Fibroblast of lung (primary cell): Measurements from ENCODE around the gene DDA1. TPM values are rescaled to one million over a fixed set of nuclear protein-coding genes. Genes with fewer than 3 reads are reported as not detected.

Experiments
- DNase-seq, 2 donors: peaks; one replicate each; pipeline versions ENCODE4 v3.0.0 to v3.0.0-alpha.2; 2010; ENCODE audit warnings: low read depth in 2 of 2
- H2AFZ ChIP-seq: 2 replicates; pipeline ENCODE4 v1.5.1; 2012; ENCODE audit warnings: low read length, control low read depth, inconsistent platforms
- H3K27ac ChIP-seq: 2 replicates; pipeline ENCODE4 v1.5.1; 2011; ENCODE audit warnings: low read length, control low read depth; ENCODE audit not compliant: insufficient read depth
- H3K27me3 ChIP-seq: 2 replicates; pipeline ENCODE4 v1.5.1; 2011; ENCODE audit warnings: mild to moderate bottlenecking, low read length; ENCODE audit not compliant: control insufficient read depth, insufficient read depth
- H3K36me3 ChIP-seq: 2 replicates; pipeline ENCODE4 v1.5.1; 2011; ENCODE audit warnings: low read length; ENCODE audit not compliant: control insufficient read depth, insufficient read depth
- H3K4me1 ChIP-seq: 2 replicates; pipeline ENCODE4 v1.5.1; 2011; ENCODE audit warnings: low read length; ENCODE audit not compliant: control insufficient read depth, insufficient read depth; ENCODE audit errors: extremely low read depth
- H3K4me2 ChIP-seq: 2 replicates; pipeline ENCODE4 v1.5.1; 2011; ENCODE audit warnings: low read length, control low read depth; ENCODE audit not compliant: insufficient read depth; ENCODE audit errors: extremely low read depth
- H3K4me3 ChIP-seq, 4 experiments: fragments of 200-600 bp in 1 of 4; sonication (generic) in 1 of 4; replicated peaks in 1 of 4; 2 replicates each; pipeline ENCODE4 v1.5.1; 2011 to 2016; ENCODE audit warnings: low read length in 4 of 4, low read depth in 3 of 4, mild to moderate bottlenecking in 3 of 4, control low read depth in 2 of 4, inconsistent platforms in 1 of 4, mixed read lengths in 1 of 4; ENCODE audit not compliant: insufficient read depth in 1 of 4; ENCODE audit errors: control extremely low read depth in 1 of 4
- H3K79me2 ChIP-seq: 2 replicates; pipeline ENCODE4 v1.5.1; 2012; ENCODE audit warnings: mild to moderate bottlenecking, low read length, inconsistent platforms; ENCODE audit not compliant: control insufficient read depth, insufficient read depth
- H3K9ac ChIP-seq: 2 replicates; pipeline ENCODE4 v1.5.1; 2011; ENCODE audit warnings: mild to moderate bottlenecking, low read length, control low read depth; ENCODE audit not compliant: insufficient read depth
- H3K9me3 ChIP-seq: 2 replicates; pipeline ENCODE4 v1.5.1; 2012; ENCODE audit warnings: low read depth, low read length; ENCODE audit not compliant: control insufficient read depth, insufficient read depth
- H4K20me1 ChIP-seq: 2 replicates; pipeline ENCODE4 v1.5.1; 2011; ENCODE audit warnings: low read length; ENCODE audit not compliant: control insufficient read depth, insufficient read depth; ENCODE audit errors: extremely low read depth
- EZH2 ChIP-seq: IDR thresholded peaks from 2 replicates; pipeline ENCODE4 v1.5.1; 2012; ENCODE audit warnings: low read length, control low read depth, mild to moderate bottlenecking; ENCODE audit errors: missing control alignments
- polyA plus RNA-seq, 2 donors: library from polyadenylated mRNA; depleted of rRNA in 1 of 2; stranded (reverse) in 1 of 2; unstranded in 1 of 2; fragments of >200 nt; gene quantifications; 2 replicates each; pipeline ENCODE4 v1.2.1, GENCODE V29; 2011 to 2012; ENCODE audit warnings: missing spikeins in 1 of 2
- total RNA-seq: library from RNA; depleted of rRNA; stranded (reverse); fragments of >200 nt; gene quantifications from 2 replicates; pipeline ENCODE4 v1.2.1, GENCODE V29; 2014
- TF ChIP-seq, protein P1 (sequence below), 2 donors: IDR thresholded peaks in 1 of 2; conservative IDR thresholded peaks in 1 of 2; 1 replicate in 1 of 2; 2 replicates in 1 of 2; pipeline ENCODE4 v1.5.1; 2011 to 2012; ENCODE audit warnings: low read length in 2 of 2, control low read depth in 1 of 2, inconsistent platforms in 1 of 2, low read depth in 1 of 2, mild to moderate bottlenecking in 1 of 2

The DDA1 gene
- total and polyA plus RNA-seq, 2 donors (not counting 1 experiment from before 2014, with no cell fraction given) = 17.7 to 42.6 TPM

DNA sequence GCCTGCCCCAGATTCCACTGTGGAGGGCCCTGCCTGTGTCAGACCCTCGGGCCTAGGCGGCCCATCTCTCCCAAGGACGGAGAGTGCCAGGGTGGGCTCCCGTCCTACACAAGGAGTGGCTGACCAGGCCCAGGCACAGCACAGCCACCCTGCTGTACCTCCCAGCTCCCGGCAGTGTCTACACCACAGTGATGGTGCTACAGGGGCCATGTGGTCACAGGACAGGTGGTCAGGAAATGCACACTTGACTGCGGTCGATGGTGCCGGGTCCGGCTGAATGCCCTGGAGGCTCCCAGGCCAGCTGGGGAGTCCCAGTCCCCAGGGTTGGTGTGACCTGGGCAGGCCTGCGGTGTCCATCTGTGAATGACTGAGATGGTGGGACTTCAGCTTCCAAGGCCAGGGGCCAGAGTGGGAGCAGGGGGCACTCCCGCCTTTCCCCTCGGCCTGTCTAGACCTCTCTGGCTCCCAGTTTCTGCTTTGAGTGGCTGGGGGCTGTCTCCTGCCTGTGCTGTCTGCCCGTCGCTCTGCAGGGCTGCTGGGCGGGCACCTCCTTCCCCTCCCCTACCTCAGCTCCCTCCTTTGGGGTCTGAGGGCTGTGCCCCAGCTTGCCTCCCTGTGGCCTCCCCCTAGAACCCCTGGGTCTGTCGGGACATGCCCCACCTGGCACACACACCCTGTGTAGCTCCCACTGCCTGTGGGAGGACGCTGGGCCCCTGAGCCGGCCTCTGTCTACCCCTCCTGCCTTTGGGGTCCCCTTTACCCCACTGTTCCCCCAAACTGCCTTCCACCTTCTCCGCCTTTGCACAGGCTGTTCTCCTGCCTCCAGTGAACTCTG lies 12.5 kb downstream of the DDA1 start:
- no peak overlapping the region for H3K27ac ChIP-seq
- H3K4me2 ChIP-seq = no peak overlapping the region
- no peak overlapping the region for H3K4me3 ChIP-seq
- DNase-seq = no peak
- no peaks in the 10 kb centered on the region for H4K20me1 ChIP-seq
- no peaks in the 10 kb centered on the region for H3K9me3 ChIP-seq
- no peaks in the 10 kb centered on the region for H3K79me2 ChIP-seq
- no peaks in the 10 kb centered on the region for H3K4me1 ChIP-seq
- no peaks in the 10 kb centered on the region for H3K27me3 ChIP-seq
- no peak overlapping the region for H2AFZ ChIP-seq
- TF ChIP-seq, protein P1, sequence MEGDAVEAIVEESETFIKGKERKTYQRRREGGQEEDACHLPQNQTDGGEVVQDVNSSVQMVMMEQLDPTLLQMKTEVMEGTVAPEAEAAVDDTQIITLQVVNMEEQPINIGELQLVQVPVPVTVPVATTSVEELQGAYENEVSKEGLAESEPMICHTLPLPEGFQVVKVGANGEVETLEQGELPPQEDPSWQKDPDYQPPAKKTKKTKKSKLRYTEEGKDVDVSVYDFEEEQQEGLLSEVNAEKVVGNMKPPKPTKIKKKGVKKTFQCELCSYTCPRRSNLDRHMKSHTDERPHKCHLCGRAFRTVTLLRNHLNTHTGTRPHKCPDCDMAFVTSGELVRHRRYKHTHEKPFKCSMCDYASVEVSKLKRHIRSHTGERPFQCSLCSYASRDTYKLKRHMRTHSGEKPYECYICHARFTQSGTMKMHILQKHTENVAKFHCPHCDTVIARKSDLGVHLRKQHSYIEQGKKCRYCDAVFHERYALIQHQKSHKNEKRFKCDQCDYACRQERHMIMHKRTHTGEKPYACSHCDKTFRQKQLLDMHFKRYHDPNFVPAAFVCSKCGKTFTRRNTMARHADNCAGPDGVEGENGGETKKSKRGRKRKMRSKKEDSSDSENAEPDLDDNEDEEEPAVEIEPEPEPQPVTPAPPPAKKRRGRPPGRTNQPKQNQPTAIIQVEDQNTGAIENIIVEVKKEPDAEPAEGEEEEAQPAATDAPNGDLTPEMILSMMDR (conservative IDR thresholded peaks at IDR 0.05 in 1 of 2, IDR thresholded peaks at IDR 0.05 in 1 of 2; ENCODE audit: low read depth in 1 of 2, low read length in 2 of 2) = no peak
- TF ChIP-seq EZH2 = no peak
- peaks cover 22% of the 10 kb centered on the region for H3K36me3 ChIP-seq
- no peak overlapping the region for H3K9ac ChIP-seq

DNA sequence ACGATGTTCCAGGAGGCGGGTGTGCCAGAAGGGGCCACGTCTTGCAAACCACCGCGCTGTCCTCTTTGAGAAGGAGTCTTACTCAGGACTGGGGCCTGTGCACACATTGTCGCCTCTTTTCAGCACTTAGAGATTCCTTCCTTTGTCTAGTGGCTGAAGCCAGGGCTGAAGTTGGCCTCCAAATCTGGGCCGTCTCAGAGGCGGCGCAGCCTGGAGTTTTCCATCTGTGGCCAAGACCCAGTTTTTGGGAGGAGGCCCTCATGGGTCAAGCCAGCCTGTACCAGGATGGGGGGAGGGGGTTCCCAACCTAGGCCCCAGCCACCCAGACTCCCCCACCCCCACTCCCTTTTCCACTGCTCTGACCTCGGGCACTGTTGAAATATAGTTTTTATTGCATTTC lies 13.5 kb downstream of the DDA1 start:
- H3K27ac ChIP-seq = no peak overlapping the region
- no peak overlapping the region for H2AFZ ChIP-seq
- H3K4me3 ChIP-seq = no peak overlapping the region
- H3K79me2 ChIP-seq = no peaks in the 10 kb centered on the region
- H3K36me3 ChIP-seq = peaks cover 26% of the 10 kb centered on the region
- H3K9me3 ChIP-seq = no peaks in the 10 kb centered on the region
- TF ChIP-seq, protein P1 (conservative IDR thresholded peaks at IDR 0.05 in 1 of 2, IDR thresholded peaks at IDR 0.05 in 1 of 2; ENCODE audit: low read depth in 1 of 2, low read length in 2 of 2) = no peak
- no peak for TF ChIP-seq EZH2
- no peaks in the 10 kb centered on the region for H4K20me1 ChIP-seq
- H3K4me1 ChIP-seq = no peaks in the 10 kb centered on the region
- DNase-seq = no peak
- no peaks in the 10 kb centered on the region for H3K27me3 ChIP-seq
- no peak overlapping the region for H3K4me2 ChIP-seq
- H3K9ac ChIP-seq = no peak overlapping the region

DNA sequence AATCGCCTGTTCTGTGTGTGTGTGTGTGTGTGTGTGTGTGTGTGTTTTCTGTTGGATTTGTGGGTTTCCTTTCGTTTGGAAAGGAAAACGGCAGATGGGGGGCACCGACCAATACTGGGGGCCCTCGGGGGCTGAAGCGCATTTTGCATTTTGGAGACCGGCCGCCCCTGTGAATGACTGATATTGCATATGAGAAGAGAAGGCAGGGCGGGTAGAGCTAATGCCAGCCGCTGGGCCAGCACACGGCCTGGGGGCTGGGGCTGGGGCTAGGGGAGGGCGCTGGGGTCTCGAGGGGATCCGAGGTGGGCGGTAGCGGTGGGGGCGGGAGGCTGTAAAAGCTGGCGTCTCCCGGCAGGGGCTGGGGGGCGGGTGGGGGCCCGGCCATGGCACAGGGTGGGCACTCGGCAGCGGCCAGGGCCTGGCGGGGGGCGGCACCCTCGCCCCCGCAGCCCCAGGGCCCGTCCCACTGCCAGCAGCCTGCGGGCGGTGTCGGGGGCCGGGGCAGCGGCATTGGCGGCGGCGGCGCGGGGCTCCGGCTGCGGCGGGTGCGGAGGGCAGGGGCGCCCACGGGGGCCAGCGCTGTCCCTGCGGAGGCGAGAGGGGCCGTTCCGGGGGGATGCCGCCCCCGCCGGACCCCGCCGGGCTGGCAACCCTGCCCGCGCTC lies 14.1 kb downstream of the DDA1 start:
- Histone ChIP-seq H3K9ac (no peak overlapping the region), H3K36me3 (peaks cover 26% of the 10 kb centered on the region), H3K27me3 (no peaks in the 10 kb centered on the region), H4K20me1 (no peaks in the 10 kb centered on the region), H3K9me3 (no peaks in the 10 kb centered on the region), H3K4me3 (no peak overlapping the region), H3K79me2 (no peaks in the 10 kb centered on the region), H2AFZ (no peak overlapping the region), H3K4me1 (no peaks in the 10 kb centered on the region), H3K4me2 (no peak overlapping the region), H3K27ac (no peak overlapping the region)
- no peak for DNase-seq
- no peak for TF ChIP-seq EZH2
- TF ChIP-seq, protein P1 (conservative IDR thresholded peaks at IDR 0.05 in 1 of 2, IDR thresholded peaks at IDR 0.05 in 1 of 2; ENCODE audit: low read depth in 1 of 2, low read length in 2 of 2) = no peak
